Stimulated activated CD4-positive, alpha-beta T cell treated with anti-CD3 and anti-CD28 coated beads, Interleukin-4, amount 100 ng/mL, for 1 hour (primary cell): ENCODE results near the gene DNASE1L3.

Experiments
- DNase-seq: peaks from one replicate; pipeline ENCODE4 v3.0.0-alpha.2; 2020

The DNASE1L3 gene

DNA sequence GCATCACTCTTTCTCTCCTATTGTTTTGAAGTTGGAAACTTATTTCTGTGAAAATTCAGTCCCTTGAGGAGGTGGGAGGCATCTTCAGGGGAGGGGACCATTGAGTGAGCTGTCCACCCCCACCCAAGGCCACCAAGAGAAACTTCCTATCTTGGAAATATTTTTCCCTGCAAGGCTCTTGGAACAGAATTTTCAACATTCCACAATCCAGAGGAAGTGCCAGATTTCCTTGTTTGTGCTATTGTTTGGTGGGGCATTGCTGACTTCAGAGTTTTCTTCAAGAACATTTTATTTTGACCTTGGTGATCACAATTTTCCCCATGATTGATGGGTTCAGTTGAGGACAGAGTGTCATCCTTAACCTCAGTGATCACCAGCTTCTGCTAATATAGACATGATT lies 12.0 kb downstream of the DNASE1L3 start:
- DNase-seq, result no peak

GRCh38 chr3:58198362-58198761 lies 12.4 kb downstream of the DNASE1L3 start:
- no peak for DNase-seq

DNA sequence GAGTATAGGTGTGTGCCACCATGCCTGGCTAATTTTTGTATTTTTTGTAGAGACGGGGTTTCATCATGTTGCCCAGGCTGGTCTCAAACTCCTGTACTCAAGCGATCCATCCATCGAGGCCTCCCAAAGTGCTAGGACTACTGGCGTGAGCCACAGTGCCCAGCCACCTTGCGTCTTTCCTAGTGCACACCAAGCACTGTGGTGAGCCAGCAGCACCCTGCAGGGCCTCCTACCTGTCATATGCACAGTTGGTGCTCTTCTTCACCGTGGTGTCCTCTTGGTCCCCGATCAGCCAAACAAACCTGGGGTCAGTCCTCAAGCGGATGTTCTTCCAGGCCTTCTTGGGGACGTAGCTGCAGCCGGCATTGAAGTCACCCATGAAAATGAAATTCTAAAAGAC lies 13.2 kb downstream of the DNASE1L3 start:
- DNase-seq, result no peak

DNA sequence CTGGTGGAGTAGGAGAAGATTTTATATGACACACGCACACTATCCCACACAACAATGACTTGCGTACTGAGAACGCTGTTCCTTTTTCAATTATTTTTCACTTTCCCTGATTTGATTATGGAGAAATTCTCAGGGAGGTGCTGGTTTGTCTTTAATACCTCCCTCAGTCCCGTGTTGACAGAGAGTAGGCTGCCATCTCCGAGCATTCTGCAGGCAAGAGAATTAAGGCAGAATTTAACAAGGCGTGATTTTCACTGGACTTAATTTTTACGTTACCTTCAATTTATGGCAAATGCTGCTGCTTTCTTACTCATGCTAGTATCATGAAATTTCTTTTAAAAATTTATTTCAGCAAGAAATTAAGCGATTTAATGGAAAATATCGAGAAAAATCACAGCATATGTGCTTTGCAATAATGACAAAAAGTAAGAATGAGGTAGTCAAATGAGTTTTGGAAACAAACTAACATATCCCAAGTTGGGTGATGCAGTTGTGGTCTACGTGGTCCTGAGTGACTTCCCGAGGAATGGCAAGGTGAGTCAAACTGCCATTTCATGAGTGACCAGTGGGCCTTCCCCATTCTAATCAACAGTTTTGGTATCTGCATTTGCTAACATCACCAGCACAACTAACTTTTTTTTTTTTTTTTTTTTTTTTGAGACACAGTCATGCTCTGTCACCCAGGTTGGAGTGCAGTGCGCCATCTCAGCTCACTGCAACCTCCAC lies 16.9 kb downstream of the DNASE1L3 start:
- DNase-seq, result no peak

- DNase-seq, result no peak
These were observed 18.7 kb downstream of the DNASE1L3 start for GRCh38 chr3:58192069-58192468.

DNA sequence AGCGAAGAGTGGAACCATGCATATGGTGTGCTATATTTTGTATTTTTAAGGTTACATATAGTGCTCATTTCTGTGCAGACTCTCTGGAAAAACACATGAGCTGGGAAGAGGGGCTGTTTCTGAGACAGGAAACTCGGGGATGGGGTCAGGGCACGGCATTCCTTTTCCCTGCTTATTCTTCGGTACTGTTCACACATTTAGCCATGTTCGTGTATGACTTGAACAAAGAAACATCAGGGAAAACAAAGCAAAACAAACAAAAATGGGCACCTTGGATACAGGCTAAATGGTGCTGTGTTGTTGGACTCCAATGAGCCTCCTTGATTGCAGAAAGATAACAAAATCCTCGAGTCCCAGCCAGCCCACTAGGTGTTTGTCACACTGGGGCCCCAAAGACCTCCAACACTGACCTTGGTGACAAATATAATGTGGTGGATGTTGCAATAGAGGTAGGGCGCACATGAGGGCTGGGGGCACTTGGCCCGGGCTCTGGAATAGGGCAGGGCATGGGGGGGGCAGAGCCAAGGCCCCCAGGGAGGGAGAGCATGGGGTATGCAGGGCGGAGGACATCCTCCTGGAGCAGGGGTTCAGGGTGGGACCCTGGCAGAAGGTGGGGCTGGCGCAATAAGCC lies 19.3 kb downstream of the DNASE1L3 start:
- DNase-seq, result no peak

DNA sequence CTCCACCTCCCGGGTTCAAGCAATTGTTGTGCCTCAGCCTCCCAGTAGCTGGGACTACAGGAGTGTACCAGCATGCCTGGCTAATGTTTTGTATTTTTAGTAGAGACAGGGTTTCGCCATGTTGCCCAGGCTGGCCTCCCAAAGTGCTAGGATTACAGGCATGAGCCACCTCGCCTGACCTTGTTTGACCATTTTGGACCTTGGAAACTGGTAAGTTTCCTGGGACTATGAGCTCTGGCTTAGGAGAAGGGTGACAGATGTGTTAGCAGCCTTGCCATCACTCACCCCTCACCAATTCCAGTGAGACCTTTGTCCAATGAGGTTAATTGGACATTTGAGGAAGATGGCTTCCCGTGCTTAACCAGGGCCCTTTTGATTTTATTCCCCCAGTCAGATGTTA lies 19.9 kb downstream of the DNASE1L3 start:
- no peak for DNase-seq

DNA sequence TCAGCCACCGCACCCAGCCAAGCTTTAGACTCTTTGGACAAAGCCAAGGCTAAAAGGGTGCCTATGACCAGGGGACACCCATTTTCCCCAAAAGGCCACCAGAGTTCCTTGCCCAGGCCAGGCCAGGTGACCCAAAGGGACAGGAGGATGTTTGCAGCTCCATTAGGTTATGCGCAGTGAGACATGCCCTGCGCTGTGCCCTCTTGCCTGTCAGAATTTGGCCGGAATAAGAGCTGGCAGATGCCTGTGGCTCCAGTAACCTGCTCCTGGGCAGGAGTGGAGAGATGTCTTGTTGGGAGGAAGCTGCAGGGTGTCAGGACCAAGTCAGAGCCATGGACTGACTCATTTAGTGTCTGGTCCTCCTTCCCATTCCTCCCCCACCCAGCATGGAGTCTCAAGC lies 20.5 kb downstream of the DNASE1L3 start:
- DNase-seq, result no peak

- DNase-seq, result no peak
These were observed 21.1 kb downstream of the DNASE1L3 start for GRCh38 chr3:58189691-58190090.

GRCh38 chr3:58188921-58189451 lies 21.8 kb downstream of the DNASE1L3 start:
- DNase-seq, result no peak

DNA sequence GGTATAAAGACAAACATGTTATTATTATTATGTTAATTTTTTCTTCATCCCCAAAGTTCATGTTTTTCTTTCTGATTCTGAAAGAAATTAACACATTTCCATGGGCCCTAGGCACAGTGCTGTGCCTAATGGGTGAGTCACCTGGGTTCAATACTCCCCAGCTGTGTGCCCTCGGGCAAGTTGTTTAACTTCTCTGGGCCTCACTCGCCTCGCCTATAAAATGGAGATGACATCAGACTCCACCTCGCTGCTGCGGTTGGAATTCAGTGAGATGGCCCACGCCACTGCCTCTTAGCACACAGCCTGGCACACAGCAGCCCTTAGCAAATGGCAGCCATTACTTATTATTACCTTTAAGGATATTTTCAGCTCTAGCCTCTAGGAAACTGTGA lies 22.6 kb downstream of the DNASE1L3 start:
- DNase-seq, result no peak

DNA sequence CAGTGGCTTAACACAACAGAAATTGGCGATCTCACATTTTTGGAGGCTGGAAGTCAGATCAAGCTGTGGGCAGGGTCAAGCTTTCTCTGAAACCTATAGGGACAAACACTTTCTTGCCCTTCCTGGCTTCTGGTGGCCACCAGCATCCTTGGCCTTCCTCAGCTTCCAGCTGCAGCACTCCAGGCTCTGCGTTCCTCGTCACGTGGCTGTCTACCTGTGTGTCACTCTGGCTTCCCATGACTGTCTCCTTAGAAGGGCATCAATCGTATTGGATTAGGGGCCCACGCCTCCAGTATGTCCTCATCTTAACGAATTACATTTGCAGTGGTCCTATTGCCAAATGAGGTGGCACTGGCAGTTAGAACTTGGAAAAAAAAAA lies 25.8 kb downstream of the DNASE1L3 start:
- no peak for DNase-seq

- DNase-seq, result no peak
These were observed 26.3 kb downstream of the DNASE1L3 start for GRCh38 chr3:58184309-58184981.

DNA sequence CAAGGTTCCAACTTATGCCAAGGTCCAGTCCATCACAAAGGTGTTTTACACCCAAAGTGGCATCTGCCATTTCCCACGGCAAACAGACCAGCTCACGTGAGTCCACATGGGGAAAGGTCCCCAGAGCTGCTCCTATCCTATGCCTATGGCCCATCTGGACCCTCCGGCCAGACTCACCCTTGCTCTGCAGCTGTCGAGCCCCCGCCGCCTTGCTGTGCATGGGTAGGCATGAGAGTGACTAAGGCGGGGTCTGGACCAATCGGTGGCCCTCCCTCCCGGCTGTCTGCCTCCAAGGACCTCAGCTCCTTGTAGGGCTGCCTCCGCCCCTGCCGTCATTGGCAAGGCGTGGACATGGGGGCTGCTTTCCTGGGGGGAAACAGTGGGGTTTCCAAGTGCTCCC lies 26.9 kb downstream of the DNASE1L3 start:
- DNase-seq, result no peak

- no peak for DNase-seq
These were observed 27.6 kb downstream of the DNASE1L3 start for GRCh38 chr3:58183221-58183620.

GRCh38 chr3:58180940-58181587 lies 29.7 kb downstream of the DNASE1L3 start:
- no peak for DNase-seq

- no peak for DNase-seq
These were observed 30.5 kb downstream of the DNASE1L3 start for GRCh38 chr3:58180099-58180880.

DNA sequence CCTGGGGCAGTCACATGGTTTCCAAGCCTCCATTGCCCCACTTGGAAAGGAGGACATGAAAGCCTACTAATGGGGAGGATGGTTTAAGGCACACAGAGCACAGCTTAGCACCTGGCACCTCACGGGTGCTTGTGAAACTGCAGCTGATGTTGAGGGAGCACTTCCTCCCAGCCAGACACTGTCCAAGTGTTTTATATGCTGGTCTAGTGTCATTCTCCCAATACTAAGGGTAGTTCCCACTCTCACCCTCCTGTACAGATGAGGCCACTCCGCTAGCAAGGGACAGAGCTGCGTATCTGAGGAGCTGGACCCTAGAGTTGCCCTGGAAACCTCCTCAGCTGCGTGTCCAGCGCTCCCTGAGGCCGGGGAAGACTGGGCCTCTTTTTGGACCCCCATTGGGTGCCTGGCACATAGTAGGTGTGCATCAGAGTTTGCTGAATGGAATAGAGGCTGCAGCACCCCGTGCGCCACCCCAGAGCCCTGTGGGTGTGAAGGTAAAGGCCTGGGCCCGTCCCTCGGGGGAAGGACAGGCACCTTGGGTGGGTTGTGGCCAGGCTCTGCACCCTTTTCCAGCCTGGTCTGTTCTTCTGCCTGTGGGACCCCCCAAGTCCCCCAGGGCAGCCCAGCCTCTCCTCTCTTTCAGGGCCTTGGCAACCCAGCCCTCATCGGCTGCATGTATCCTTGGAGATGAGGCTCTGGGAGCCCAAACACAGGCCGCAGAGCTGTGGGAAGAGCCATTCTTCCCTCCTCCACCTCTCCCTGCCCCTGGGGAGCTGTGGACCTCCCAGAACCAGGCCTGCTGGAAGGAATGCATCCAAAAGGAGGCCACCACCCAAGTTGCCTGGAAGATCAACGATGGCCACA lies 31.3 kb downstream of the DNASE1L3 start:
- no peak for DNase-seq

GRCh38 chr3:58178528-58179234 lies 32.1 kb downstream of the DNASE1L3 start:
- no peak for DNase-seq

- DNase-seq, result peak; percentile 91
These were observed 32.8 kb downstream of the DNASE1L3 start for GRCh38 chr3:58177747-58178527.
